ENCODE results near the gene POU2F2.

The POU2F2 gene

DNA sequence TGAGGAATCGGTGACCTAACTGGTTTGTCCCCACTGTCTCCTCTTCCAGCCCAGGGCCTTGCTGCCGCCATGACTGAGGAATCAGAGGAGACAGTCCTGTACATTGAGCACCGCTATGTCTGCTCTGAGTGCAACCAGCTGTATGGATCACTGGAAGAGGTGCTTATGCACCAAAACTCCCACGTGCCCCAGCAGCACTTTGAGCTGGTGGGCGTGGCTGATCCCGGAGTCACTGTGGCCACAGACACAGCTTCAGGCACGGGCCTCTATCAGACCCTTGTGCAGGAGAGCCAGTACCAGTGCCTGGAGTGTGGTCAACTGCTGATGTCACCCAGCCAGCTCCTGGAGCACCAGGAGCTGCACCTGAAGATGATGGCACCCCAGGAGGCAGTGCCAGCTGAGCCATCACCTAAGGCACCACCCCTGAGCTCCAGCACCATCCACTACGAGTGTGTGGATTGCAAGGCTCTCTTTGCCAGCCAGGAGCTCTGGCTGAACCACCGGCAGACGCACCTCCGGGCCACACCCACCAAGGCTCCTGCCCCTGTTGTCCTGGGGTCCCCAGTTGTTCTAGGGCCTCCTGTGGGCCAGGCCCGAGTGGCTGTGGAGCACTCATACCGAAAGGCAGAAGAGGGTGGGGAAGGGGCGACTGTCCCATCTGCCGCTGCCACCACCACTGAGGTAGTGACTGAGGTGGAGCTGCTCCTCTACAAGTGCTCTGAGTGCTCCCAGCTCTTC, 53.5 kb downstream of the POU2F2 start:
- DNase-seq = no peak

DNA sequence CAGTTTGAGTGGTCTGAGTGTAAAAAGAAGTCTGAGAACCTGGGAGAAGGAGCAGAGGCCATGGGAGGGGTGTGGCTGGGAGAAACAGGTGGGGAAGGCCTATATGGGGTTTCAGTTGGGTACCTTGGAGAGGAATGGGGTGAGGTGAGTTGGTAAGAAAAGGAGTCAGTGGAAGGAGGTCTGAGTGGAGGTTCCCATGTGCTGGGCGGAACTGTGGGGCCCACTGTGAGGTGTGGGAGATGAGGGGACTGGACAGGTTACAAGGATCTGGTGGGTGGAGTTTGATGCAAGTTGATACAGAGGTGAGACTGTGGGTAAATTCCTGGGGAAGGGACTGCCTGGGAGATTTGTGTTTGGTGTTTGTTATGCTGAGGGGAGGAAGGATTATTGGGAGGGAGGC, 54.2 kb downstream of the POU2F2 start:
- DNase-seq = no peak

DNA sequence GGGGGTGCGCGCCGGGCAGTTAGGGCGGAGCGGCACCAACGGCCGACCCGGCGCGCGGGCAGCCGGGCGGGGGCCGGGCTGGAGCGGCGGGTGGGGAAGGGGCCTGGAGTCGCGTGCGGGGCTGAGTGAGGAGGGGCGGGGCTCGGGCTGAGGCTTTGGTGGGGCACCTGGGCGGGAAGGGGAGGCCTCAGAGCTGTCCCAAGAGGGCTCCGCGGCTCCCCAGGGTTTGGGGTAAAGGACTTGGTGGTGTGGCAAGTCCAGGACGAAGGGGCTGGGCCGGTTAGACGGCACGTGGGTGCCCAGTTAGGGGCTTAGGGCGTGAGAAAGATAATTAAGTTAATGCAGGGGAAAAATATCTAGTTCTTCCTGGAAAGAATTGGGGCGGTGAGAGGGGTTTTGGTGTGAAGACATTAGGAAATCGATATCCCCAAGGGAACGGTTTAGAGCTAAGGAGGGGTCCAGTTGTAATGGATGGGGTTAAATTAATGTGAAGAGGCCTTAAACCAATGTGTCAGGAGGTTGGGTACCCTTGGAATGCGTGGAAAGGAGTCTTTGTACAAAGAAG, 55.8 kb downstream of the POU2F2 start:
- DNase-seq = no peak

DNA sequence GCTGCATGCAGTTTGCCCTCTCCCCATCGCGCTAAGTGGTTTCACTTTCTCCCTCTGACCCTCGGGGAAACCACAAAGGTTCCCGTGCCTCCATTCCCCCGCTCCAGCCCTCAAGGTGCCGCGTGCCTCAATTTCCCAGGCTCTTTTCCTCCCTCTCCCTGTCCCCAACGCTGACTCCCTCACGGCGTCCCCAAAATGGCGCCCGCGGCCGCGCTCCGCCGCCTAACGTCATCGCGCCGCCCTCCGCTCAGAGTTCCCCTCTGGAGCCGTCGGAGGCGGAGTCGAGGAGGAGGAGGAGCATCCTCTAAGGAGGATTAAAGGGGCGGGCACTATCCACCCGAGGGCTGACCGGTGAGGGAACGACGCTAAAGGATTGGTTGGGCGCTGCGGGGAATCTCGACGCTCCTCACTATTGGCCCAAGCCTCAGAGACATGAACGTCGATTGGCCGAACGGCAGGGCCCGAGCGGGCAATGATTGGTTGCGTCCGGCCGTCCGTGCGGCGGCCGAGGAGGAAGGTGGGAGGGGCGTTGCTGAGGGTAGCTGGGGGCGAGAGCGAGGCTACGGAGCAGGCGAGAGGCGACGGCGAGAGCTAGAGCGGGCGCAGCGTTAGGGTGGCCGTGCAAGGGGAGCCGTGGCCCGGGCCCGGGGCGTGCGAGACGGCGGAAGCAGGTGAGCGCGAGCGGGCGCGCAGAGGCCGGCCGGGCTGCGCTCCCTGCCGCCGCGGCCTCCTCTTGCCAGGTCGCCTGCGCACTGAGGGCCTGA, 56.4 kb downstream of the POU2F2 start, which contains the start of gene ZNF574:
ZNF574 (plus strand) TSS at position 551 of the 764 bp plus-strand sequence. CDS start 2,441 bp downstream, outside the sequence.
- DNase-seq = peak; percentile 97 to 99

DNA sequence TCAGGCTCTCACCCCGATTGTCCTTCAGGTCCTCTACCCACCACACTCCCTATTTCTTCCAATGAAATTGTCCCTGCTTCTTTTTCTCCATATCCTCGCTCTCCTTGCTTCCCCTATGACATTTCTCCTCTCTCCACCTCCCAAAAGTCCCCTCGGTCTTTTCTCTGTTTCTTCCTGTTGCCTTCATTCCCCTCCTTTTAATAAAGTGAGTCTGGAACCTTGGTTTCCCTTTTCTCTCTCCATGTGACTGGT, 57.0 kb downstream of the POU2F2 start:
- no peak for DNase-seq

DNA sequence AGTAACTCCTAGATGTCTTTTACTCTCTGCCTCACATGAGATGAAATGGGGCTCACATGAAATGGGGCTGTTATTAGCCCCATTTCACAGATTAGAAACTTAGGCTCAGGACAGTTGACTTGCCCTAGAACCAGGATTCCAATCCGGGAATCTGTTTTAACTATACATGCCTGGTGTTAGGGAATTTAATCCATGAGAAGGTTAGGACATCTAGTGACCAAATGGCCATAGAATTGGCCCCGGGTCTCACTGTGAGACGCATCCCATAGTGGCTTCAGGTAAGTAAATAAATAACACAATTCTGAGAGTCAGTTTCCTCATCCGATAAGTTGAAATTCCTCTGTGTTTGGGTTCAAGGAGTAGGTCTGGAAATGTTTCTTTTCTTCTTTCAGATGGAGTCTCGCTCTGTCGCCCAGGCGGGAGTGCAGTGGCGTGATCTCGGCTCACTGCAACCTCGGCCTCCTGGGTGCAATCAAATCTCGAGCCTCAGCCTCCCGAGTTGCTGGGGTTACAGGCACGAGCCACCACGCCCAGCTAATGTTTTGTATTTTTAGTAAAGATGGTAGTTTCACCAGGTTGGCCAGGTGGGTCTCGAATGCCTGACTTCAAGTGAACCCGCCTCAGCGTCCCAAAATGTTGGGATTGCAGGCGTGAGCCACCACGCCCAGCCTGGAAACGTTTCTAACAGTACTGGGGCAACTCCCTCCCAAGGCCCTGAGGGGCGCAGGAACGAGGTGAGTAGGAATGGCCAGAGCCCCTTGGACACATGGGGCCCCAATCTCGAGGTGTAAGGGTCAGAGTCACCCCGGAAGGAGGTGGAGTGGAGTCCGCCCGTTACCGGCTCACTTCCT, 57.5 kb downstream of the POU2F2 start:
- DNase-seq = no peak

DNA sequence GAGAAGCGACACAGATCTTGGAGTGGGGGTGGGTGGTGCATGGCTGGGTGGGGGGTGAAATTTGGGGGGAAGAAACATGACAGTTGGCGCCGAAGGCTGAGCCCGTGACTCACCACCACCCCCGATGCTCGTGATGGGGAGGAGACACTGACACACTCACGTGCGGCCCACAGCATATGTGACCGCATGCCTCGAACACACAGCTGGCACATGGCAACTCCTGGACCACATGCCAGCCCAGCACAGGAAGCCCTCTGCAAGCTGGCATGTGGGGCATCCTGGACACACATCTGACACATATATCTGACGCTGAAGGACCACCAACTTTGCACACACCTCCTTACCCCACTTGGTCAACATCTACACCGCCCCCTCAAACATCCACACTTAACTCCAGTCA, 61.0 kb downstream of the POU2F2 start:
- no peak for DNase-seq

DNA sequence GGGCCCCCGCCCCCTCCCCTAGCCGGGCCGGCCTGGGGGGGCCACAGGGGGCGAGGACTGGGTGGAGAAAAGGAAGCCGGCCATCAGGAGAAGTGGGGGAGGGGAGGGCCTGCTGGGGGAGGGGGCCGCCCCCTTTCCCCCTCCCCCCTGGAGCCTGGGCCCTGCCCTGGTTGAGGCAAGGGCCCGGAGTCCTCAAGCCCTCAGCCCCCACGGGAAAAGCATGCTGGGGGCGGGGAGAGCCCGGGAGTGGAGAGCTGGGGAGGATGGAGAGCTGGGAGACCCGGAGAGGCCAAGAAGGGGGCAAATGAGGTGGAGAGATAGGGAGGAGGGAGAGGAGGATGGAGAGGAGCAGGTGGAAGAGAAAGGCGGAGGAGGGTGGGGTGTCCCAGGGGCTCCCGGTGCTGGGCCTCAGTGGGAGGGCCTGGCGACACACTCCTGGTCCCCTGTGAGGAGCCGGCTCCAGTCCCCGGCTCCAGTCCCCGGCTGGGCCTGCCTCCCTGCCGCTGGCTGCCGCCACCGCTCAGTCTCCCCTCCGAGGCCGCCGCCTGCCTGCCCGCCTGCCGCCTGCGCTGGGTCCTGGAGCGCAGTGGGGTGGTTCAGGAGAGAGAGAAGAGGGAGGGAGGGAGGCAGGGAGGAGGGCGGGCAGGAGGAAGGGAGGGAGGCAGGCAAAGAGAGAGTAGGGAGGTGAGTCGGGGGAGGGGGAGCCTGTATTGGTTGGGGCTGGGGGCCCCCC, 62.5 kb downstream of the POU2F2 start, which contains the start of gene GRIK5:
GRIK5 (minus strand) TSS at position 588 of the 733 bp plus-strand sequence. CDS start 4,436 bp downstream, outside the sequence.
- no peak for DNase-seq

DNA sequence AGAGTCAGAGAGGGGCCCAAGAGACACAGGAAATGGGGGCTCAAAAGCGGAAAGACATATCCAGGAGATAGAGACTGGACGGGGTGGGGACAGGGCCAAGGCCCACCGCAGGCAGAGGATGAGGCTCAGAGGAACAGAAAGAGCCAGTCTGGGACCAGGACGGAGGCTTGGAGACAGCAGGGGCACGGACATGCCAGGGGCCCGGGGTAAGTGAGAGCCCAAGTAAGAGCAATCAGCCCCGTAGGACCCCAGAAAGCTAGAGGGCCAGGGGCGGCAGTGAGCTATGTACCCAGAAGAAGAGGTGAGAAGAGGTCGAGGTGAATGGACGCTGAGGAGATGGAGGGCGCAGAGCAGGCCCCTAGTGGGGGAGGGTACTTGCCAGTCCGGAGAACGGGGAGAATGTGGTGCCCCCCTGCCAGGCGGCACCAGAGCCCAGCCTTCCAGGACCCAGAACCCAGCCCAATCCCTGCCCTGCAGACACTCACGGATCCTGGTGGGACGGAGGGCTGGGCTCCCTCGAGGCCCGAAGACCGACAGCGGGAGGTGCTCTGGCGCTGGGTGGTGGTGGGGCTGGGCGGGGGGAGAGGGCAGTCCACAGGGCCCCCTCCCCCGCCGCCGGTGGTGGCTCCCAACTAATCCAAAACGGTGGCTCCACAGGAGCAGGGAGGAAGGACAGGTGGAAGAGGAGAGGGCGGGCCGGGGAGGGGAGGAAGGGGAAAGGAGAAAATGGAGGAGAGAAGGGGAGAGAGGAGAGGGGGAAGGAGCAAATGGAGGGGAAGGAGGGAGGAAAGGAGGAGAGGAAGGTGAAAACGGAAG, 63.3 kb downstream of the POU2F2 start:
- DNase-seq = no peak

DNA sequence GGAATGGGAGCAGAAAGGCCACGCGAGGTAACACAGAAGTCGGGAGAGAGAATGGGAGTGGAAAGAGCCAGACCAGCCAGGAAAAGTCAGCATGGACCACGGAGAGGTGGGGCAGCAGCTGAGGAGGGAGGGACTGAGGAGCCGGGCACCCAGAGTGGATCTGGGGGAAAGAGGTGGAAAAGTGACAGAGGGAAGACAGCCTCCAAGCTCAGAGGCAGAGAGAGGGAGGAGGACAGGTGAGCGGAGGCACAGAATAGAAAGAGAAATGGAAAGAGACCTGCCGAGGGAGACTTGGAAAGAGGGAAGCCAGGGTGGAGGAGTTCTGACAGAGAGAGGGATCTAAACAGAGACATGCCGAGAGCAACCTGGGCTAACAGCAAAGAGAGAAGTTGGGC, 63.9 kb downstream of the POU2F2 start:
- no peak for DNase-seq

DNA sequence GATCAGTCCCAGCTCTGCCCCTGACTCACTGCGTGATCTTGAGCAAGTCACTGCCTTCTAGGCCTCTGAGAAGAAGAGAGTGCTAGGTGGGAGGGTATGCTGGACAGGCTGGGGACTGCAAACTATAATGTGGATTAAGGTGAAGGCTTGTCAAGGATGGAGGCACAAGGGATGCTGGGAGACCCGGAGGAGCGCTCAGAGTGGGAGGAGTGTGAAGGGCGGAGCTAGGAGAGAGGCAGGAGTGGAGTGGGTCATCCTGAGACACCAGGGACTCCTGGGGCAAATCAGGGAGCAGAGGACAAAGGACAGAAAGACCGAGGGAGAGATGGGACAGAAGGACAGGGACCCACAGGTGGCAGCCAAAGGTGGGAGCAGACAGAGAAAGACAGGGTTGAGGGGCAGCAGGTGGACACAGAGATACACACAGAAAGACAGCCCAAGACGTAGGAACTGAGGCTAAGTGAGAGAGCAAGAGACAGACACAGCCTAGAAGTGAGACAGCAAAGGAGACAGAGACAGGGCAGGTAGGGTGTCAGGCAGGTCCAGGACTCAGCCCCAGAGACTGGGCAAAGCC, 64.8 kb downstream of the POU2F2 start:
- no peak for DNase-seq

DNA sequence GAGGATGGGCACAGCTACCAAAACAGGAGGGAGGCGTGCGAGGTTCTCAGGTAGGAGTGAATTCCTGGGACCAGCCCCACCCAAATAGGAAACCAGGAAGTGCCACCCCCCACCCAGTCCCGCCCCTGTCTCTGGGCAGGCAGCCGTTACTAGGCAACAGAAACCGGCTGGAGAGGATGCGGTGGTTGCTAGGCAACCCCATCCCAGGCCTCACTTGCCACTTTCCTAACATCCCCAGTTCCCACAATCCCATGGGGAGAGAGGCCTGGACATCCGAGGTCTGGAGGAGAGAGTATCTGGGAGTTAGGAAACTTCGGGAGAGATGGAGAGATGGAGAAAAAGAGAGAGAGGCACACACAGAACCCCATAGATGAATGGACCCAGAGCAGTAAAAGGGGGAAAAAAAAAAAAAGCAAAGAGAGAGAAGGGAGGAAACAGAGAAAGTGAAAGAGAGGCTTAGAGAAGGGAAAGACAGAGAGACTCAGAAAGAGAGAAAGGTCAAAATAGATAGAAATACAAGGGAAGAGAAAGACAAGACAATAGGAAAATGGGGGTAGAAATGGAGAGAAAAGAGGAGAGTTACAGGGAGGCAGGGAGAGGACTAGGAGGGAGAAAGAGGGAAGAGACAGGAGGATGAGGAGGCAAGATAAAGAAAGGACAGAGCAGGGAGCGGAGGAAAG, 66.0 kb downstream of the POU2F2 start:
- DNase-seq = peak in 1 of 2 donors; percentile 14

DNA sequence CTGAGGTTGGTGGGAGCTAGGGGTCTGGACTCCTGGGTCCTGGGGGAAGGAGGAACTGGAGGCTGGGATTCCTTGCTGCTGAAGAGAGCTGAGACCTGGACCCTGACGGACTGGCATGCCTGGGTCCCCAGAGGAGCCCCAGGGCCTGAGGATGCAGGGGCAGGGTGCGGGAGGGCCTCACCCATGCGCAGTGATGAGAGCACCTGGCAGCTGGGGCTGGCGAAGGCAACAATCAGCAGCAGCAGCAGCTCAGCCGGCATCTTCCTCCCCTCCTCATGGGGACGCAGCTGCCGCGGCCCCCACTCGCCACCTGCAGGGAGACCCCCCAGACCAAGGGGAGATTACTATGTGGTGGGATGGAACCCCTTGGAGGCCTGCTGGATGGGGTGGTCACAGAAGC, 66.7 kb downstream of the POU2F2 start:
- DNase-seq = no peak

DNA sequence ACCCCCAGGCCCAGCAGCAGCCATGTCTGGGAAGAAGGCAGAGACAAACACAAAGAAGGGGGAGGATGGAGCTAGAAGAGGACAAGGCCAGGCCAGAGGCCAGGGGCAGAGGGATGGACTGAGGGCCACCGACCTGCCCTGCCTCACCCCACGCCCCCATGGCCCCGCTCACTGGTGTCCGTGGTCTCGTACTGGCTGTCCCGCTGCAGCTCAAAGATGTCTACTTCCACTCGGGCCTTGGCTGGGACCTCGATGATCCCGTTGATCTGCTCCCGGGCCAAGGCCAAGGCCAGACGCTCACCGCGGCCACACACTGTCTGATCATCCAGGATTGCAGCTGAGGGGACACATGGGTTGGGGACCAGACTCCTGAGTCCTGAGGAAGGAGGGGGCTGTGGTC, 67.2 kb downstream of the POU2F2 start:
- no peak for DNase-seq

DNA sequence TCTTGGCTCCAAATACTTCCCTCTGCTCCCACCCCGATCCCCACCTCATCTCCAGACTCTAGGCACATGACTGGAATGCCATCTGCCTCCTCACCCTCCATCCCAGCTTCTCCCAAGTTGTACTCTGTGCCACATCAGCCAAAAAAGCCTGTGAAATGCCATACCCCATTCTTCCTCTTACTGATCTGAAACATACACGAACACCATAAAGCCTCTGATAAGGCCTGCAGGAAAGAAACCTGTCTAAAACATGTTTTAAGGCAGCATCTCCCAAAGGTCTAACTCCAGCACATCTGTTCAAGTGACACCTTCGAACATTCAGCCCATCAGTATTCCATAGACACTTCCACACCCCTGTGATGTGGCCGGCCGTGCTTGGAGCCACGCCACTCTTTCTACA, 67.8 kb downstream of the POU2F2 start:
- DNase-seq = no peak

DNA sequence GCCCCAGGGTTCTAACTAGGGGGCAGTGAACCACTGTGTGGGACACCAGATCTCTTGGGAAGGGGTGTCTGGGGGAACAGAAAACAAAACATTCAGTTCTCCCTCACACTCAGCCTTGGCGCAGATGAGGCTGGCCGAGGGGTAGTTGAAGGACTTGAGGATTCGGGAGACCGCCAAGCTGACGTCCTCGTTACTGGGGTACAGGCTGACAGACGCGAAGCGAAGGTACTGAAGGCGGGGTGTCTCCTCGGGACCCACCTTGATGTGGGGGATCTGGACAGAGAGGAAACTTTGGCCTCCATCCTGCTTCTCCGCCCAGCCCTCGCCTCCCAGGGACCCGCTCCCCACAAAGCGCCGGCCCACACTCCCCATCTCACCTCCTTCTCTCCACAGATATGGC, 69.9 kb downstream of the POU2F2 start:
- DNase-seq = no peak

DNA sequence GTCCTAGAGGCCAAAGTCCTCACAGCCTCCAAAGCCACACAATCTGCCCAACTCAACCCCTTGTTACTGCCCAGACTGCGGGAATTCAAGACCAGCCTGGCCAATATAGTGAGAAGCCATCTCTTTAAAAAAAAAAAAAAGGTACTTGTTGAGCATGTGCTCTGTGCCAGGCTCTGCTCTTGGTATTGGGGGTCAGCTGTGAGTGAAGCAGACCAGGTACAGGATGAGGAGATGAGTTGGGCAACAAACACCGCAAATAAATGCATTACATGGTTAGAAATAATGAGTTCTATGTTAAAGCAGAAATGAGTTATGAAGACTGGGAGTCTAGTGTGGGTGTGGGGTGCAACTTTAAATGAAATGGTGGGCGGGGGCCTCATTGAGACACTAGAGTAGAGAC, 72.1 kb downstream of the POU2F2 start:
- no peak for DNase-seq

DNA sequence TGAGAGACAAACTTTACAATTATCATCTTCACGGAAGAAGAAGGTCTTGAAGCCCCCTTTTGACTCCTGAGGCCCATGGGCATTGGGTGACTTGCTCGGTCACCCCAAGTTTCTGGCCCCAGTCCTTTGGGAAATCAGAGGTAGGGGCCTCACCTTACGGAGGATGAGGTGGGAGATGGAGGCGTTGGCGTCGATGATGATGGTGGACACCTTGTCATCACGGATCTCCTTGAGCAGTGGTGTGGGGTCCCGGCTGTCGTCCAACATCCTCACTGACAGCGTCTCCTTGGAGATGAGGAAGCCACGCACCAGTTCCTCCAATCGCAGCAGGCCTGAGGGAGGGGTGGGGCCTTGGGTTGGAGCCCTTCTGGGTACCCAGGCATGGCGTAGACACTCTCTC, 73.0 kb downstream of the POU2F2 start:
- DNase-seq = no peak

DNA sequence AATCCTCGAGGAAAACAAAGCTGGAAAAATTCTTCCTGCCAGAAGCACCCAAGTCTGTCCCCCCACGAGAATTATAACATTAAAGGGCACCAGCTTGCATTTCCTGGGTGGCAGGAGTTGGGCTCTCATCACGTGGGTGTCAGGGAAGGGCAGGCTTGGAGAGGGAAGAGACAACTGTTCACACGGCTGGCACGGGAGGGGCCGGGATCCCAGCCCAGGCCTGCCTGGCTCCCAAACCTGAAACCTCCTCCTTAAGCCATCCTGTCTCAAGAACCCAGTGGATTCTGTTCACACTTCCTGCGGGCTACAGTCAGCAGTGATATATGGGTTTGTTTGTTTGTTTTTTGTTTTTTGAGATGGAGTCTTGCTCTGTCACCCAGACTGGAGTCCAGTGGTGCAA, 74.4 kb downstream of the POU2F2 start:
- DNase-seq = no peak

DNA sequence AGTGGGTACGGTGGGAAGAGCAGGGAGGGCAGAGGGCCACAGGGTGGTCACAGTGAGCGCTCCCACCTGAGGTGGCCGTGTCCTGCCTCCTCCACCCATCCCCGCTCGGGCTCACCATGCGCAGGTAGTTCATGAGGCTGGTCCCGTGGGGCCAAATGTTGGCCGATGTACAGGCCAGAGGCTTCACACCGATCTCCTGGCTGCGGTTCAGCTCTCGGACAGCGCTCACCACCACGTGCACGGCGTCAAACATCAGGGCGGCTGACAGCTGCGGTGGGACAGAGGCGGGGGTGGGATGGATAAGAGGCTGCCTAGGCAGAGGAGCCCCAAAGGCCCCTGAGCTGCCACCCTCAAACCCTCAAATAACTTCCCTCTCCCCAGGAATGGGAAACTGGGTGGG, 78.0 kb downstream of the POU2F2 start:
- DNase-seq = no peak

Data from hippocampal formation (tissue), 2 donors.